ENCODE results near the gene RALGAPB. TPM values are rescaled to one million over a fixed set of nuclear protein-coding genes. Genes with fewer than 3 reads are reported as not detected.

Gene RALGAPB
- total and polyA plus RNA-seq, 11 donors = 7.6 to 31.4 (median 26.0) TPM

DNA sequence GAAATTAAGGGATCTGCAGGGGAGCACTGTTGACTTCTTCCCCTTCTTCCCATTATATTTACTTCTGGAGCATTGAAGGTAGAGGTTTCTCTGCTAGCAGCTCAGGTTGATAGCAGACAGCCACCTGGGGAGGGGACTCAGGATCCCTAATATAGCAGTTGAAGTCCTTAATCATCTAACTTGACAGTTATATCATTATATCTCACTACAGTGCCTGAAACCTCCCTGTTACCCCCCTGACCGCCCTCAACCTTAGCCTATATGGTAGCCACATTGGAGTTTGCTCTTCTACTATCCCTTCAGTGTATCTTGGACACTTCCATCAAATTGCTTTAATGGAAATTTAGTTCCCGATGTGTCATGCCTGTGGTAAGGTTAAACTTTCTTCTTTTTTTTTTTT is 7.0 kb downstream of the RALGAPB start:
- peaks cover 0 to 18% (median 6%) of the 10 kb centered on the region in 9 donors for H3K36me3 ChIP-seq
- no peak for DNase-seq
- intact Hi-C loops (cut with DNase I) = loop anchor here in 1 of 10 donors (5.0 kb wide), 1 partner anchor 42 kb away; the partner anchor contains the start of gene SNHG17
- TF ChIP-seq, protein P1, sequence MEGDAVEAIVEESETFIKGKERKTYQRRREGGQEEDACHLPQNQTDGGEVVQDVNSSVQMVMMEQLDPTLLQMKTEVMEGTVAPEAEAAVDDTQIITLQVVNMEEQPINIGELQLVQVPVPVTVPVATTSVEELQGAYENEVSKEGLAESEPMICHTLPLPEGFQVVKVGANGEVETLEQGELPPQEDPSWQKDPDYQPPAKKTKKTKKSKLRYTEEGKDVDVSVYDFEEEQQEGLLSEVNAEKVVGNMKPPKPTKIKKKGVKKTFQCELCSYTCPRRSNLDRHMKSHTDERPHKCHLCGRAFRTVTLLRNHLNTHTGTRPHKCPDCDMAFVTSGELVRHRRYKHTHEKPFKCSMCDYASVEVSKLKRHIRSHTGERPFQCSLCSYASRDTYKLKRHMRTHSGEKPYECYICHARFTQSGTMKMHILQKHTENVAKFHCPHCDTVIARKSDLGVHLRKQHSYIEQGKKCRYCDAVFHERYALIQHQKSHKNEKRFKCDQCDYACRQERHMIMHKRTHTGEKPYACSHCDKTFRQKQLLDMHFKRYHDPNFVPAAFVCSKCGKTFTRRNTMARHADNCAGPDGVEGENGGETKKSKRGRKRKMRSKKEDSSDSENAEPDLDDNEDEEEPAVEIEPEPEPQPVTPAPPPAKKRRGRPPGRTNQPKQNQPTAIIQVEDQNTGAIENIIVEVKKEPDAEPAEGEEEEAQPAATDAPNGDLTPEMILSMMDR (IDR thresholded peaks at IDR 0.05) = no peak
- no peak for TF ChIP-seq POLR2A (IDR thresholded peaks at IDR 0.05)
- no peaks in the 10 kb centered on the region for H3K9me3 ChIP-seq
- ATAC-seq = no peak
- no peaks in the 10 kb centered on the region for H3K27me3 ChIP-seq
- no peak overlapping the region for H3K27ac ChIP-seq
- peaks cover 0 to 21% (median 6%) of the 10 kb centered on the region in 12 donors for H3K4me1 ChIP-seq
- no peak overlapping the region for H3K4me3 ChIP-seq
- 87 to 95% (median 95%) methylated on average over 2 of the region's 2 CpGs for WGBS, 4 donors

DNA sequence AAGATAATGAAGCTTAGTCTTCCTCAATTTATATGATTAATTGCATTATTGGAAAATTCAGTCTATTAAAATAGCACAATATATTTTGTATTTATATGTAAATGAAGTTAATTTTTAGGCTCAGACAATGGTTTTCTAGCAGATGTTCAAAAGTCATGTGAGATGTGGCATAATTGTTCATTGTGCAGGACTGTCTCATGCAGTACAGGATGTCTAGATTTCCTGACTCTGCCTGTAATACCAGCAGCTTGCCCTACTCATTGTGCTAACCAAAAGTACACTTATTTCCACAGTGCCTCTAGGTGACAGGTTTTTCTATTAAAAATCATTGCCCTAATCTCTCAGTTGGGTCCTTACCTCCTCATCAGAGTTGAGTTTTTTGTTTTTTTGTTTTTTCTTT is 12.4 kb downstream of the RALGAPB start:
- TF ChIP-seq, protein P1 (IDR thresholded peaks at IDR 0.05) = no peak
- TF ChIP-seq POLR2A (IDR thresholded peaks at IDR 0.05) = no peak
- DNase-seq = no peak
- peak in 1 of 4 donors; percentile 38 for ATAC-seq

DNA sequence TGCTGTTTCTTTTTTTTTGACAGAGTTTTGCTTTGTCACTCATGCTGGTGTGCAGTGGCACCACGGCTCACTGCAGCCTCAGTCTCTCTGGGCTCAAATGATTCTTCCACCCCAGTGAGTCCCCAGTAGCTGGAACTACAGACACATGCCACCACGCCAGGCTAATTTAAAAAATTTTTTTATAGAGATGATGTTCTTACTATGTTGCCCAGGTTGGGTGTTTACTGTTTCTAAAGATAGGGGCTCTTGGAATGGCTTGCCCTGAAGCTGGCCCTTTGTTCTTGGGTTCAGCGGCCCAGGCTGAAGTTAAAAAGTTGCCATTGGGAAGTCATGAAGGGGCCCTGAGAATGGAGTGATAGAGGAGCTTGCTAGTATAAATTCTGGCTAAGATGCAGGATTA is 16.5 kb downstream of the RALGAPB start:
- 75 to 92% (median 82%) methylated on average over 3 of the region's 3 CpGs for WGBS, 4 donors
- Histone ChIP-seq H3K9me3 (no peaks in the 10 kb centered on the region), H3K27ac (no peak overlapping the region), H3K4me1 (peaks cover 0 to 17% (median 1%) of the 10 kb centered on the region in 12 donors), H3K27me3 (no peaks in the 10 kb centered on the region), H3K4me3 (no peak overlapping the region), H3K36me3 (peaks cover 0 to 62% (median 52%) of the 10 kb centered on the region in 9 donors)
- peak in 2 of 4 donors; percentile 13 to 34 for ATAC-seq
- intact Hi-C loops (cut with DNase I) = no loop called here
- no peak for TF ChIP-seq POLR2A (IDR thresholded peaks at IDR 0.05)
- TF ChIP-seq, protein P1 (IDR thresholded peaks at IDR 0.05) = no peak
- DNase-seq = no peak

More for the DNA sequence above, 12.4 kb downstream of the RALGAPB start:
- peaks cover 0 to 7% (median 0%) of the 10 kb centered on the region in 12 donors for H3K4me1 ChIP-seq
- no peak overlapping the region for H3K27ac ChIP-seq
- H3K4me3 ChIP-seq = no peak overlapping the region
- H3K36me3 ChIP-seq = peaks cover 0 to 39% (median 28%) of the 10 kb centered on the region in 9 donors
- no peaks in the 10 kb centered on the region for H3K27me3 ChIP-seq
- intact Hi-C loops (cut with DNase I) = no loop called here
- H3K9me3 ChIP-seq = no peaks in the 10 kb centered on the region

DNA sequence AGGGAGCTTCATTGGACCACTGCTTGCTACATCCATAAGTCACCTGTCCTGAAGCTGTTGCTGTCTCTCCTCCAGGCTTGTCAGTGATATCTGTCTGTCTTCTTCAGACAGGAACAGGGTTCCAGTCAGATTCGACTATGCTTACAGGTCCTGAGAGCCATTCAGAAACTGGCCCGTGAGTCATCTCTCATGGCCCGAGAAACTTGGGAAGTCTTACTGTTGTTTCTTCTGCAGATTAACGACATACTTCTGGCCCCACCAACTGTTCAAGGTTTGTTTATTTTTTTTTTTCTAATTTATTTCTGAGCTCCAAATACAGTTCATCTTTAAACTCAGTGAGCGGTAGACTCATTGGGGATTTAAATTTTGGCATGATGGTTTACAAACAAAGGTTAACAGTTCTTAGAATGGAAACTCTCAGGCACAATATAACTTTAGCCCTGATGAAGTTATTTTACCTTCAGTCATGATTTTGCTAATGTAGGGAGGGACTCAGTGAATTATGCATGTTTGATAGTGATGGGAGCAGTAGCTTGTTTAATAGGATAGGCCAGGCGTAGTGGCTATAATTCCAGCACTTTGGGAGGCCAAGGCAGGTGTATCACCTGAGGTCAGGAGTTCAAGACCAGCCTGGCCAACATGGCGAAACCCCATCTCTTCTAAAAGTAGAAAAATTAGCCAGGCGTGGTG is 24.7 kb downstream of the RALGAPB start:
- no peak overlapping the region for H3K4me3 ChIP-seq
- ATAC-seq (no peak), DNase-seq (no peak)
- no peak overlapping the region for H3K27ac ChIP-seq
- peaks cover 0 to 5% (median 0%) of the 10 kb centered on the region in 12 donors for H3K4me1 ChIP-seq
- peaks cover 0 to 100% (median 95%) of the 10 kb centered on the region in 9 donors for H3K36me3 ChIP-seq
- TF ChIP-seq POLR2A (IDR thresholded peaks at IDR 0.05) = no peak
- TF ChIP-seq, protein P1 (IDR thresholded peaks at IDR 0.05) = no peak
- intact Hi-C loops (cut with DNase I) = no loop called here
- H3K9me3 ChIP-seq = no peaks in the 10 kb centered on the region
- WGBS, 4 donors = 95 to 97% (median 96%) methylated on average over 8 of the region's 8 CpGs
- no peaks in the 10 kb centered on the region for H3K27me3 ChIP-seq

Measured in heart left ventricle (tissue), 16 donors.